ENCODE results near the gene TMEM120B. TPM values are rescaled to one million over a fixed set of nuclear protein-coding genes. Genes with fewer than 3 reads are reported as not detected.

TMEM120B gene
- total RNA-seq, 2 experiments from 2014 or later: 12.4 to 21.5 TPM

DNA sequence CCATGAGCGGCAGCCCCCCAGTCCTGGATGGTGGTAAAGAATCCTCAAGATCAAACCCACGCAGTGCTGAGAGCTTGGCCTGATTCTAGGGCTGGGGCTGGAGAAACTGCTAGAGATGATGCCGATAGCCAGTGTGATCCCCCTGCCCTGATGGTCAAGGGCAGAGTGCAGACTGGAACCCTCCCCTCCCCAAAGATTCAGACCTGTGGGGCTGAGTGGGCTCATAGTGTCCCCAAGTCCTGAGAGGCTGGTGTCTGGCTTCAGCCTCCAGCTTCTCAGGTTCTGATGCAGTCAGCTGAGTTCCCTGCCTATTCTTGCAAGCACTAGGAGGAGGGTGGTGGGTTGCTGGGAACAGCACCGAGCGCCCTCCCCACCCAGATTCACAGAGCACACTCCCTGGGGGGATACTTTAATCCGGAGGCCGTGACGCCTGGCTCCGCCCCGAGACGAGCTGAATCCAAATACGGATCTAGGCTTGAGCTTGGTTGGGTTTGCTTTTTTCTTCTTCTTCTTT lies 69.0 kb downstream of the TMEM120B start:
- peak overlapping the region; percentile 61 for H3K27ac ChIP-seq (ENCODE audit: low read depth, low read length, poor library complexity, severe bottlenecking)
- POLR2A ChIA-PET: interaction anchor here (0.6 to 1.7 kb wide), 8 partner anchors 8 to 110 kb away, joined by 3 to 9 read pairs (median 5); no protein-coding TSS in a partner anchor

DNA sequence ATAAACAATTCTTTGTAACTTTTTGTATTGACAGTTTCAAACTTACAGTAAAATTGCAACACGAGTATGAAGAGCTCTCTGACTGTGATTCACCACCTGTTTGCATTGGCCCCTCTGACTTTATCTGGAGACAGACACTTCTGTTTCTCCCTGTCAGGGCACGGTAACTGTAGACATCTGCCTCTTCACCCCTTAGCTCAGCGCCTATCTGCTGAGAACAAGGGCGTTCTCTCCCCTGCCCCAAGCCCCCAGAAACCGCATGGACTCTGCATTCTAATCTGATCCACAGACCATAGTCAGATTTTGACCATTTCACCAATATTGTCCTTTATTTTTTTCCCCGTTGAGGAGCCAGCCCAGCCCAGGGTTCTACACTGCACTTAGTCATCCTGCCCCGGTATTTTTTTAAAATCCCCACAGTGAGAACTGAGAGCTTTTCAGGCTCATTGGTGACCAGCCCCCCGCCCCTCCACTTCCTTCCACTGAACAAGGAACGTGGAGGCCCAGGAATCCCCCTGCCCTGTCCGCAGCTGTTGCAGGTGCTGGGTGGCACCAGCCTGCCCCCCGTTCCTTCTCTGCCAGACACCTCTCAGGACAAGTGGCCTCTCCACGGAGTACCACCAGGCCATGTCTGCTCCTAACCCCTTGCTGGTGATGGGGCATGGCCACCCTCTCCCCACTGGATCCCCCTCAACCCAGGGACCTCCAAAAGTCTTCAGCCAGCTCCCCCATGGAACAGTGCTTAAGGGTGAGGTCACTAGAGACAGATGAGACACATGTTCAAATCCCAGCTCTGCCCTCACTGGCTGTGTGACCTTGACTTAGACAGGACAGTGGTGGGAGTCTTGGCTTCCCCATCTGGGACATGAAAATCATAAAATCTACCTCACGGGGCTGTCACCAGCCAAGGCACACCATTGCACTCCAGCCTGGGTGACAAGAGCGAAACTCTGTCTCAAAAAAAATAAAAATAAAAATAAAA lies 69.7 kb downstream of the TMEM120B start:
- ChIA-PET CTCF (ENCODE audit: unreplicated experiment) (interaction anchor here (0.6 to 1.6 kb wide), 5 partner anchors 10 to 29 kb away, joined by 3 to 13 read pairs (median 3); partner anchors contain the start of gene RHOF), POLR2A (interaction anchor here (0.6 to 1.7 kb wide), 11 partner anchors 7 to 1633 kb away, joined by 3 to 9 read pairs (median 4); no protein-coding TSS in a partner anchor)
- Histone ChIP-seq H3K79me2 (ENCODE audit: insufficient read depth, low read depth, low read length) (no peaks in the 10 kb centered on the region), H3K4me3 (ENCODE audit: low read depth, low read length, poor library complexity, severe bottlenecking) (peak overlapping the region; percentile 20), H4K20me1 (ENCODE audit: insufficient read depth, low read length) (no peaks in the 10 kb centered on the region), H3K9me2 (ENCODE audit: insufficient read depth, low read length) (no peaks in the 10 kb centered on the region), H3K27ac (ENCODE audit: low read depth, low read length, poor library complexity, severe bottlenecking) (peak overlapping the region; percentile 61), H3K4me2 (ENCODE audit: low read length) (peak overlapping the region; percentile 62), H3K9me3 (ENCODE audit: low read length) (no peaks in the 10 kb centered on the region), H3K4me1 (ENCODE audit: insufficient read depth, low read length, poor library complexity, severe bottlenecking) (peaks cover 38% of the 10 kb centered on the region), H3K36me3 (ENCODE audit: insufficient read depth, low read length) (peaks cover 17% of the 10 kb centered on the region; the same call in 1 of the 2 replicates), H2AFZ (ENCODE audit: low read length) (no peak overlapping the region)
- intact Hi-C loops (cut with micrococcal nuclease; ENCODE audit: unreplicated experiment): no loop called here
- TF ChIP-seq, protein P1, sequence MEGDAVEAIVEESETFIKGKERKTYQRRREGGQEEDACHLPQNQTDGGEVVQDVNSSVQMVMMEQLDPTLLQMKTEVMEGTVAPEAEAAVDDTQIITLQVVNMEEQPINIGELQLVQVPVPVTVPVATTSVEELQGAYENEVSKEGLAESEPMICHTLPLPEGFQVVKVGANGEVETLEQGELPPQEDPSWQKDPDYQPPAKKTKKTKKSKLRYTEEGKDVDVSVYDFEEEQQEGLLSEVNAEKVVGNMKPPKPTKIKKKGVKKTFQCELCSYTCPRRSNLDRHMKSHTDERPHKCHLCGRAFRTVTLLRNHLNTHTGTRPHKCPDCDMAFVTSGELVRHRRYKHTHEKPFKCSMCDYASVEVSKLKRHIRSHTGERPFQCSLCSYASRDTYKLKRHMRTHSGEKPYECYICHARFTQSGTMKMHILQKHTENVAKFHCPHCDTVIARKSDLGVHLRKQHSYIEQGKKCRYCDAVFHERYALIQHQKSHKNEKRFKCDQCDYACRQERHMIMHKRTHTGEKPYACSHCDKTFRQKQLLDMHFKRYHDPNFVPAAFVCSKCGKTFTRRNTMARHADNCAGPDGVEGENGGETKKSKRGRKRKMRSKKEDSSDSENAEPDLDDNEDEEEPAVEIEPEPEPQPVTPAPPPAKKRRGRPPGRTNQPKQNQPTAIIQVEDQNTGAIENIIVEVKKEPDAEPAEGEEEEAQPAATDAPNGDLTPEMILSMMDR (conservative IDR thresholded peaks at IDR 0.05; ENCODE audit: low read length): no peak
- no peak for TF ChIP-seq EZH2phosphoT487 (IDR thresholded peaks at IDR 0.05; ENCODE audit: borderline replicate concordance, low read depth, low read length)
- peak; percentile 48 for DNase-seq (ENCODE audit: low spot score)
- no TSS peak for BruUV-seq (replicated peaks)

More for the DNA sequence above, 69.0 kb downstream of the TMEM120B start:
- no peaks in the 10 kb centered on the region for H4K20me1 ChIP-seq (ENCODE audit: insufficient read depth, low read length)
- H3K4me2 ChIP-seq (ENCODE audit: low read length): peak overlapping the region; percentile 62
- intact Hi-C loops (cut with micrococcal nuclease; ENCODE audit: unreplicated experiment): no loop called here
- no peak for DNase-seq (ENCODE audit: low spot score)
- BruUV-seq (replicated peaks): no TSS peak
- CTCF ChIA-PET (ENCODE audit: unreplicated experiment): interaction anchor here (0.6 to 1.6 kb wide), 5 partner anchors 11 to 29 kb away, joined by 3 to 13 read pairs (median 3); partner anchors contain the start of gene RHOF
- peak overlapping the region; percentile 20 for H3K4me3 ChIP-seq (ENCODE audit: low read depth, low read length, poor library complexity, severe bottlenecking)
- H3K9me2 ChIP-seq (ENCODE audit: insufficient read depth, low read length): no peaks in the 10 kb centered on the region
- H3K79me2 ChIP-seq (ENCODE audit: insufficient read depth, low read depth, low read length): no peaks in the 10 kb centered on the region
- no peak overlapping the region for H2AFZ ChIP-seq (ENCODE audit: low read length)
- H3K9me3 ChIP-seq (ENCODE audit: low read length): no peaks in the 10 kb centered on the region
- TF ChIP-seq EZH2phosphoT487 (IDR thresholded peaks at IDR 0.05; ENCODE audit: borderline replicate concordance, low read depth, low read length): no peak
- TF ChIP-seq, protein P1 (conservative IDR thresholded peaks at IDR 0.05; ENCODE audit: low read length): no peak
- H3K4me1 ChIP-seq (ENCODE audit: insufficient read depth, low read length, poor library complexity, severe bottlenecking): peaks cover 39% of the 10 kb centered on the region
- peaks cover 17% of the 10 kb centered on the region; the same call in 1 of the 2 replicates for H3K36me3 ChIP-seq (ENCODE audit: insufficient read depth, low read length)

Data from OCI-LY7 (cell line).